Thyroid gland (tissue), 4 donors: ENCODE results near the gene DNAJC10. TPM values are rescaled to one million over a fixed set of nuclear protein-coding genes. Genes with fewer than 3 reads are reported as not detected.

Experiments used
- DNase-seq, 2 donors: peaks; one replicate each; pipeline ENCODE4 v3.0.0-alpha.2; 2019
- H3K27ac ChIP-seq, 3 donors: fragments of 200-600 bp; sonication (generic); 1 replicate in 2 of 3; 2 replicates in 1 of 3; pipeline ENCODE4 v1.5.1; 2016 to 2019; ENCODE audit warnings: mild to moderate bottlenecking in 1 of 3, moderate library complexity in 1 of 3
- H3K27me3 ChIP-seq: fragments of 200-600 bp; sonication (generic); one replicate; pipeline ENCODE4 v1.5.1; 2019
- H3K36me3 ChIP-seq, 2 donors: fragments of 200-600 bp; sonication (generic); one replicate each; pipeline ENCODE4 v1.5.1; 2016 to 2019
- H3K4me1 ChIP-seq, 2 donors: fragments of 200-600 bp; sonication (generic); one replicate each; pipeline ENCODE4 v1.5.1; 2017 to 2019
- H3K4me3 ChIP-seq, 3 donors: fragments of 200-600 bp; sonication (generic); replicated peaks in 1 of 3; 1 replicate in 2 of 3; 2 replicates in 1 of 3; pipeline ENCODE4 v1.5.1; 2016; ENCODE audit warnings: mild to moderate bottlenecking in 1 of 3
- H3K9me3 ChIP-seq: fragments of 200-600 bp; sonication (generic); one replicate; pipeline ENCODE4 v1.5.1; 2017
- POLR2A ChIP-seq, 2 donors: fragments of 450-650 bp; IDR thresholded peaks; one replicate each; pipeline ENCODE4 v1.6.1; 2017; ENCODE audit warnings: antibody characterized with exemption in 2 of 2, mild to moderate bottlenecking in 2 of 2, moderate library complexity in 1 of 2
- WGBS, 2 donors: methylation state at CpG; one replicate each; pipeline ENCODE4 v1.1.5; 2017; 5-methylcytosine and 5-hydroxymethylcytosine counted together
- intact Hi-C: fragments of 100-400 bp; cut with DNase I; formaldehyde crosslinking; loops from one replicate; pipeline ENCODE4 v1.15.1; 2023
- total RNA-seq, 4 donors: library from RNA; depleted of rRNA; stranded (reverse); fragments of >200 nt; gene quantifications; one replicate each; pipeline ENCODE4 v1.2.3, GENCODE V29; 2016
- TF ChIP-seq, protein P1 (sequence below), 6 experiments: fragments of 200-600 bp in 3 of 6; fragments of 450-650 bp in 3 of 6; sonication (generic) in 3 of 6; IDR thresholded peaks; one replicate each; pipeline ENCODE4 v1.5.1; 2016 to 2019; ENCODE audit warnings: antibody characterized with exemption in 6 of 6, mild to moderate bottlenecking in 2 of 6, inconsistent platforms in 1 of 6, moderate library complexity in 1 of 6

The DNAJC10 gene
- total RNA-seq, 4 donors from 2014 or later, result 76.4 to 99.4 (median 86.0) TPM

DNA sequence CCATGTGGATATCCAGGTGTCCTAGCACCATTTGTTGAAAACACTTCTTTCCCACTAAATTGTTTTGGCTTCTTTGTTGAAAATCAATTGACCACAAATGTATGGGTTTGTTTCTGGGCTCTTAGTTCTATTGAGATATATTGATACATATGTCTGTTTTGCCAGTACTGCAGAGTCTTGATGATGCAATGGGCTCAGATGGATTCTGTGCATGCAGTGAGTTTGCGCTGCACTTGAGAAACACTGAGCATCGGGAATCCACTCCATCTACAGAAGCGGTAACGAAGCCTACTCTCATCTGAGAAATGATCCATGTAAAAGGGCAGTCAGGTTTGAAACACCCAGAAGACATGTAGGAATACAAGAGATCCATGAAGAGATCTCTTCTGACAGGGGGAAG lies 21.9 kb upstream of the DNAJC10 start:
- Histone ChIP-seq H3K27me3 (no peaks in the 10 kb centered on the region), H3K36me3 (no peaks in the 10 kb centered on the region), H3K4me3 (no peak overlapping the region), H3K4me1 (no peaks in the 10 kb centered on the region), H3K9me3 (no peaks in the 10 kb centered on the region), H3K27ac (no peak overlapping the region)
- WGBS, 2 donors, result 24 to 63% methylated on average over 4 of the region's 4 CpGs
- intact Hi-C loops, result no loop called here
- no peak for TF ChIP-seq POLR2A (IDR thresholded peaks at IDR 0.05)
- TF ChIP-seq, protein P1, sequence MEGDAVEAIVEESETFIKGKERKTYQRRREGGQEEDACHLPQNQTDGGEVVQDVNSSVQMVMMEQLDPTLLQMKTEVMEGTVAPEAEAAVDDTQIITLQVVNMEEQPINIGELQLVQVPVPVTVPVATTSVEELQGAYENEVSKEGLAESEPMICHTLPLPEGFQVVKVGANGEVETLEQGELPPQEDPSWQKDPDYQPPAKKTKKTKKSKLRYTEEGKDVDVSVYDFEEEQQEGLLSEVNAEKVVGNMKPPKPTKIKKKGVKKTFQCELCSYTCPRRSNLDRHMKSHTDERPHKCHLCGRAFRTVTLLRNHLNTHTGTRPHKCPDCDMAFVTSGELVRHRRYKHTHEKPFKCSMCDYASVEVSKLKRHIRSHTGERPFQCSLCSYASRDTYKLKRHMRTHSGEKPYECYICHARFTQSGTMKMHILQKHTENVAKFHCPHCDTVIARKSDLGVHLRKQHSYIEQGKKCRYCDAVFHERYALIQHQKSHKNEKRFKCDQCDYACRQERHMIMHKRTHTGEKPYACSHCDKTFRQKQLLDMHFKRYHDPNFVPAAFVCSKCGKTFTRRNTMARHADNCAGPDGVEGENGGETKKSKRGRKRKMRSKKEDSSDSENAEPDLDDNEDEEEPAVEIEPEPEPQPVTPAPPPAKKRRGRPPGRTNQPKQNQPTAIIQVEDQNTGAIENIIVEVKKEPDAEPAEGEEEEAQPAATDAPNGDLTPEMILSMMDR (IDR thresholded peaks at IDR 0.05), result no peak
- no peak for DNase-seq

DNA sequence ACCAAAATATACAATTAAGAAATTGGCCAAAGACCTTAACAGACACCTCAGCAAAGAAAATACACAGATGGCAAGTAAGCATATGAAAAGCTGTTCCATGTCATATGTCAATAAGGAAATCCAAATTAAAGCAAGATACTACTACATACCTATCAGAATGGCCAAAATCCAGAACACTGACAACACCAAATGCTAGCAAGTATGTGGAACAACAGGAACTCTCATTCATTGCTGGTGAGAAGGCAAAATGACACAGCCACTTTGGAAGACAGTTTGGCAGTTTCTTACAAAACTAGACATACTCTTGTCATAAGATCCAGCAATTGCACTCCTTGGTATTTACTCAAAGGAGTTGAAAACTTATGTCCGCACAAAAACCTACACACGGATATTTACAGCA lies 20.3 kb upstream of the DNAJC10 start:
- 94% methylated on average over 2 of the region's 2 CpGs for WGBS, 2 donors
- DNase-seq, result no peak
- intact Hi-C loops, result no loop called here
- no peaks in the 10 kb centered on the region for H3K9me3 ChIP-seq
- H3K36me3 ChIP-seq, result no peaks in the 10 kb centered on the region
- H3K27me3 ChIP-seq, result no peaks in the 10 kb centered on the region
- no peak for TF ChIP-seq POLR2A (IDR thresholded peaks at IDR 0.05)
- TF ChIP-seq, protein P1 (IDR thresholded peaks at IDR 0.05), result no peak
- H3K4me1 ChIP-seq, result no peaks in the 10 kb centered on the region
- no peak overlapping the region for H3K4me3 ChIP-seq
- H3K27ac ChIP-seq, result no peak overlapping the region

DNA sequence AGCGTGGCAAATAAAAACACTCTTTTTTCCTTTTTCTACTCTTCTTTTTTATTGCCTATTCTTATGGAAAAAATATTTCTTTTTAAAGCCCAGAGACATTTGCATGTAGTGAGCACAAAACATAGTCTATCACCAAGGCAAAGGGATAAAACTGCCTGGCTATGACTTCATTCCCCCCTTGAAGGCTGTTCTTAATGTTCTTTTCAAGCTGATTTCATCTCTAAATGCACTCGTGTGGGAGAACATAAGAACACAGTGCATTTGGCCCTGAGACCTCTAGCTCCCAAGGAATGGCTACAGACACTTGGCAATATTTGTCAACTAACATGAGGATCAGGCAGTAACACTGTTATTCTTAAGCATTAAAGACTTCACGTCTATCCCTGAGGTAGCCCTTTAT lies 17.4 kb upstream of the DNAJC10 start:
- TF ChIP-seq, protein P1 (IDR thresholded peaks at IDR 0.05), result no peak
- TF ChIP-seq POLR2A (IDR thresholded peaks at IDR 0.05), result no peak
- no peak for DNase-seq
- intact Hi-C loops, result no loop called here
- Histone ChIP-seq H3K27ac (no peak overlapping the region), H3K4me3 (no peak overlapping the region), H3K4me1 (no peaks in the 10 kb centered on the region), H3K27me3 (no peaks in the 10 kb centered on the region), H3K36me3 (no peaks in the 10 kb centered on the region), H3K9me3 (no peaks in the 10 kb centered on the region)
- 66 to 73% methylated on average over 3 of the region's 3 CpGs for WGBS, 2 donors

DNA sequence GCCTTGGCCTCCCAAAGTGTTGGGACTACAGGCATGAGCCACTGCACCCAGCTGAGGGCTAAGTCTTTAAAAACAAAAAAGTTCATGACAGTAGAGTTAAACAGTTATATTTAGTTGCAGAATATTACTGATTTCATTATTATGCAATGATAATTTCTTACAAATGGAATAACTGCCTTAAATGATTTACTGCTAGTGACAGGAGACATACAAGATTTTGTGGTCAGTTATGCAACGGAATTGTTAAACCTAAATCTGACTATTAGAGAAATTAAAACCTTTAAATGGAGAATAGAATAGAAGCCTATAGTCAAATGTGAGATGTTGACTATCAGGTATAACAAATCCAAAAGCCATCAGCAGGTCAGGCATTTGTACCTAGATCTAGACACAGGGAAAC lies 10.3 kb upstream of the DNAJC10 start:
- Histone ChIP-seq H3K9me3 (no peaks in the 10 kb centered on the region), H3K27ac (no peak overlapping the region), H3K4me1 (no peaks in the 10 kb centered on the region), H3K4me3 (no peak overlapping the region), H3K27me3 (no peaks in the 10 kb centered on the region), H3K36me3 (no peaks in the 10 kb centered on the region)
- no peak for DNase-seq
- TF ChIP-seq, protein P1 (IDR thresholded peaks at IDR 0.05), result no peak
- TF ChIP-seq POLR2A (IDR thresholded peaks at IDR 0.05), result no peak
- 86% methylated on average over 1 of the region's 1 CpG for WGBS, 2 donors
- intact Hi-C loops, result no loop called here

DNA sequence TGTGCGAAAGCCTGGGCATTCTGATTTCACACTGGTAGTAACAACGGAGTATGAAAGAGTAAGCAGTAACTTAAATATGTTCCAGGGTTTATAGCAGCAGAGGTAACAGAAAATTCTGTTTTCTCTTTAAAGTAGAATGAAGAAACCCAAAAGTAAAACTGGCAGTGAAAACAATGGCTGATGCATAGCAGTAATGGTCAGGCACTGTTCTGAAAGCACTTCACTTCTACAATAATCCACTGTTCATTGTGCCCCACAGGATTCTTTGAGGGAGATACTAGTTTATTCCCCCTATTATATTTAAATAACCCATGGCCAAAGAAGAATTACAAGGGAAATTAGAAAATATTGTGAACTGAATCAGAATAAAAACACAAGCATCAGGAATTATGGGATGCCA lies 9.3 kb upstream of the DNAJC10 start:
- Histone ChIP-seq H3K36me3 (no peaks in the 10 kb centered on the region), H3K9me3 (no peaks in the 10 kb centered on the region), H3K27ac (no peak overlapping the region), H3K27me3 (no peaks in the 10 kb centered on the region), H3K4me1 (no peaks in the 10 kb centered on the region), H3K4me3 (no peak overlapping the region)
- WGBS, 2 donors, result 92 to 95% methylated on average over 2 of the region's 2 CpGs
- DNase-seq, result no peak
- no peak for TF ChIP-seq POLR2A (IDR thresholded peaks at IDR 0.05)
- TF ChIP-seq, protein P1 (IDR thresholded peaks at IDR 0.05), result no peak
- intact Hi-C loops, result no loop called here
